Measurements from ENCODE around the gene FAM217A.
"Not testable (repeated sequence)": the region's sequence is repeated elsewhere in the genome, so short reads cannot be mapped to it uniquely, and the experiment has no call there.

The FAM217A gene, protein sequence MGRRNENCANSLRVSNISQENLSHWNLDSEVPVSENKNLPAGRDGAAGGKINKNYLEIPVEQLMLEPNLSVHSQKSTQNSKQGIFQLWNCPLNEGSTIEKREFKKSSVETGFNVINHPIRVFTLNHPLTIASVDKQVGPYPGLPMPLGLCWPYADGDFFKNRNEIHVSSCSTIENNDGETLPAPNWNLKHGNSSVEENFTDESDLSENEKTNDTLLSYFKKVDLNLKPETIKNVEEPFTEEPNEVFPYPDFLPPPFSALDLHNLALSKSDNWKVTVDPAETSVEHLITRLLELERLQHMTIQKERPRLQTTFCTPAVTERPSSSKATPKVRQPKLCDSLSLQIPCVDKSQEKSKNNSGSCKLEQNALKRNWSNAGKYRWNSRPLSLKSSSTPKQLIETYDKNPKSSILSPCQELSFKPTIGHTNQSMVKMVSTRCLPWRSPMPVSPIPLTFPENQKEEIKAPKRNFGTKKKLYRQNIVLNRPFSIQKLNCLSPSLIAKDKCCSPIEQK

DNA sequence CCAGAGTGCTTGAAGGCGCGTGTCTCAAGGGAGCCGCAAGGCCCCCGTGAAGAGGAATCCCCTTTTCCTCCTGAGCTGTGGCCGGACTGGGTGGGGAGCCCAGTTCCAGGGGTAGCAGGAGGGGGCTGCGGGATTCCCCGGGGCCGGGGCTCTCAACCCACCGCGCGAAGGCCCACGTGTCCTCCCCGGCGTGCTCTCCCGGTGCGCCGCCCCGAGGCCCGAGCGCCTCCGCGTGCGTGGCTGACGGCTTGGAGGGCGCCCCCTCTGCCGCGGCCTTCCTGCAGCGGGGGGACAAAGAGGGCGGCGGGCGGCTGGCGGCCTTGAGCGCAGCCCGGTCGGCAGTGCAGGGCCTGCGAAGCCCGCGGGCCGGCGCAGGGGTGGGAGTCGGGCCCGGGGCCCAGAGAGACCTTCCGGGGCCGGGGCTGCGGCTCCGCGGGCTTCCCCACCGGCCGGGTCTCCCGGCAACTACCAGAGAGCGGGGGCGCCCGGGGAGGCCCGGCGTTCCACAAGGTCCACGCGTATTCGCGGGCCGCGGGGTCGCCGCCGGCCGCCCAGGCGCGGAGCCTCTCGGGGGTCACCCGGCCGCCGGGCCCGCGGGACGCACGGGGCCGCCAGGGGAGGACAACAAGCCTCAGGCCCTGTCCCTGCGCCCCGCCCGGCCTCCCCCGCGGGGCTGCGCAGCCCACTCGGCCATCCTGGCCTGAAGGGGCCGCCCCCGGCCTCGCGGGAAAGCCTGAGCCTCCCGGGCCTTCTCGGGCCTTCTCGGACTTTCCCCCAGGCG lies at the start of gene FAM217A:
Gene FAM217A (minus strand): TSS at position 447 of the 781 bp plus-strand sequence. CDS start 1,723 bp downstream, outside the sequence.
- no peak for DNase-seq (ENCODE audit: low read depth)

DNA sequence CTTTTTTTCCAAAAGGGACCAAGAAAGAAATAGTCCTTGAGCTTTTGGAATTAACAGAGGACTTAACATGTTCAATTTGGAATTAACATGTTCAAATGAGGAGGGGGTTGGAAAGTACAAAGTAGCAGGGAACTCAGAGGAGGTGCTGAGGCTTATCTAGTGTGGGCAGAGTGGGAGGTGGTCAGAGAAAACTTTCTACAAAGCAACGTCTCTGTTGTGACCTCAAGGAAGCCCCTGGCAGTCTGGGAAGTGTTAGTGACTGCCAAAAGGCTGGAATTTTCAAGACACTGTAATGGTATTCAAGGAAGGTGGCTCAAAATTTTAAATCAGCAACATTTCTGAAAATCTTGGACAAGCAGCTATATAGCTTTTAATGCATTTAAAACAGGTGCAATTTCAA lies 49.1 kb upstream of the FAM217A start:
- DNase-seq (ENCODE audit: low read depth), result no peak

DNA sequence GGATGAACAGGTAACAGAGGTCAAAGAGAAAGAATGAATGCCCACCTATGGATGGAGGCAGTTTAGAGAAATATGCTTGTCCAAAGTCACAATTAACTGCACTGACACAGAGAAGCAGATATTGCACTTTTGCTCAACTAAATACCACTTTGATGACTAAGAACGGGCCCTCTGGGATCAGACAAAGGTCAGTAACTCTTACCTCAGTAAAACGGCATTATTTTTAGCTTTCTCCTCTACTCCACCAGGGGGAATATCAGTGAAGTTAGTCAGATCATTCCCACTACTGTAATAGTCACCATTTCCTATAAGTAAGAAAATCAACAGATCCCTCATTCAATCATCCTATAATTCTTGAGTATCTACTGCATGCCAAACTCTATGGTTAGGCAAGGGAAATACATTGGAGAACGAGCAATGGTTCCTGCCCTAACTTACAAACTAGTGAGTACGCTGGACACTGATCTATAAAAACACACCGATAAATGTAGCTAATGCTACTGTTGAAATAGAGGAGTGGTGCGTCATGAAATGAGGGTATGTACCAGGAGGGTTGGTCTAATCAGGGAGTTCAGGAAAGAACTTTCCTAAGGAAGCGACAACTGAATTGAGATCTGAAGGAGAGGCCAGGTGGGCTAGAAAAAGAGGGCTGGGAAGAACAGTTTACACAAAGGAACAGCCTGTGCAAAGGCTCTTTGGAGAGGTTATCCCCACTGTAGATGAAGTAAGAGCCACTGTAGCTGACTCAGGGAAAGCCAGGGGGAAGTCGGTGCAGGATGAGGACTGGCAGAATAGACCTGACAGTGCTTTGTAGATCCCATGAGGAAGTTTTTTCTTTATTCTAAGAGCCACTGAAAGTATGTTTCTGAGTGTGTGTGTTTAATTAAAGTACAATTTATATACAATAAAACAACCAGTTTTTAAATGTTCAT lies 47.3 kb upstream of the FAM217A start:
- DNase-seq (ENCODE audit: low read depth), result no peak

DNA sequence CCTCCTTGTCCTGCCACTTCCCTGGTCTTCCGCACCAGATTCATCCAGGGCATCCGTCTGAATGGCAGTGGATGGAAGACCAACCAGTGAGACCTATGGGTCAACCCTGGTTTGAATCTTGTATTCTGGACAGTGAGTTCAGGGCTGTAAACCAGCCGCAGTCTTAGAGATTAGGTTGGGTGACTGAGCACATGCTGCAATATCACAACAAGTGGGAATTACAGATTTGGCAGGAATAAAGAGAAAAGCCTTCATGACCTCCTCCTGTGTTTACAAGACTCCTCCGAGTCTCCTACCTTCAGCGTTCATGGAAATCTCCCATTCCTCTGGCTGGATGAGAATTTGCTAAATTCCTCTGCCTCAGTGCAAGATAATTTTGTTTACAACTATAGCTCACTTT lies 46.6 kb upstream of the FAM217A start:
- no peak for DNase-seq (ENCODE audit: low read depth)

DNA sequence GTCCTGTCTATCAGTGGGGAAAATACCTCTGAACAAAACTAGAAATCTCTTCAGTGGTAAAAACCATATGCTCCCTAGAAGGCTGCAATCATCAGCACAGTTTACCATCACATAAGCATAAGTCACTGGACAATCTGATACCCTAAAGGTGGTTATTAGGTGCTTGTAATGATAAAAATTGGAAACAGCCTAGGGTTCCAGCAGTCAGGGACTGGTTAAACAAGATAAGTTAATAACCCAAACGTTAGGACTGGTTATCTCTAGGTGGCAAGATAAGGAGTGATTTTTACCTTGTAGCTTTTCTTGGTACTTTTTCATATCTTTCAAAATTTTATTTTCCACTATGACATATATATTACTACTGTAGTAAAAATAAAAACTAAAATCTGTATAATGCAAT lies 45.4 kb upstream of the FAM217A start:
- DNase-seq (ENCODE audit: low read depth), result no peak

DNA sequence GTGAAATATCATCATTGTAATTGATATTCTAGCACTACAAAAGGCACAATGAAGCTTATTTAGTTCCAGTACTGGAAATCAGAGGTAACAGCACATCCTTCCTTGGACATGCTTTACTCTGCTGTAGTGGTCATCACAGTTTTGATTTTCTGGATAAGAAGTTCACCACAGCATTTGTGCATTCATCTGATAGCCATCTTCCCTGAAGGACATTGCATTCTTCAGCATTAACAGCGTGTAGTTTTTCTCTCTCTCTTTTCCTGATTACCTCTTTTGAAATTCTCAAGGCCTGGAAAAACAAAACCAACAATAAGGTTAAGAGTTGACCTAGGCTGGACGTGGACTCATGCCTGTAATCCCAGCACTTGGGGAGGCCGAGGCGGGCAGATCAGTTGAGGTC lies 36.8 kb upstream of the FAM217A start:
- no peak for DNase-seq (ENCODE audit: low read depth)

DNA sequence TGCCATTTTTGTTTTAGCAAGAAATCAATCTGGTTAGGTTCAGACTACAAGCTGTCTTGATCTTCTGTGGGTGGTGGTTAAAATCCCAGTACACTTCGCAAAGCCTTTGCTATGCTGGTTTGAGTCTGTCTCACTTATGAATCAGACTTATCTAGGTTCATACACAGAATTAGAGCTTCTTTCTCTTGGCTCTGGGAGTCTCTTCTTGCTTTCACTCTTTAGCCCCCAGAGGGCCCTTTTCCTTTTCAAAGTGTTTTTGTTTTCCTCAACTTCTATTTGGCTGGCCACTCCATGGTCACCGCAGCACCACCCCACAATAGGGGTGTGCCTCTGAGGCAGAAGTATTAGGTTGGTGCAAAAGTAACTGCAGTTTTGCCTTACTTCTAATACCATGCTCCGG lies 35.2 kb upstream of the FAM217A start:
- no peak for DNase-seq (ENCODE audit: low read depth)

DNA sequence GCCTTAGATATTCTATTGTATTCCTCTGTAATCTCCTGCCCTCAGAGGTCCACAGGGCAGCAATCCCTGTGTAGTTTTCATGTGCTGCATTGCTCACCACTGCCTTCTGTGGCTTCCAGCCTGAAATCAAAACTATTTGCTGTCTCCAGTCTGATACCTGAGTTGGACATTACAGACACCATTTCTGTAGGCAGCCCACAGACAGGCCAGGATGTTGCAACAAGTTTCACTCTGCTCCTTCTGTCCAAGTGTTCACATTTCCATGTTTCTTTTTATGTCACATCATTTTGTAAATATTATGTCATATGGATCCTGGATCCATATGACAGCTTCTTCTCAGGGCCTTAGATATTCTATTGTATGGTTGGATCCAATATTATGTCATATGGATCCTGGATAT lies 34.7 kb upstream of the FAM217A start:
- DNase-seq (ENCODE audit: low read depth), result no peak

DNA sequence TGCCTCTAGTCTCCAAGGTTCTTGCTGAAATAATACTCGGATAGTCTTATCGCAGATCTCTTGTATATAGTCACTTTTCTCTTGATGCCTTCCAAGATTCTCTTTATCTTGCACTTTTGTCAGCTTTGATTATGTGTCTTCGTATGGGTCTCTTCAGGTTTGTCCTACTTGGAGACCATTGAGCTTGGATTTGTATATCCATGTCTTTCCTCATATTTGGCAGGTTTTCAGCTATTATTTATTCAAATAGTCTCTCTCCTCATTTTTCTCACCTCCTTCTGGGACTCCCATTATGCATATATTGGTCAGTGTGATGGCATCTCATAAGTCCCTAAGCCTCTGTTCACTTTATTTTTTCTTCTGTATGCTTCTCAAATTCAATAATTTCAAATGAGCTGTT lies 33.4 kb upstream of the FAM217A start:
- DNase-seq (ENCODE audit: low read depth), result no peak

DNA sequence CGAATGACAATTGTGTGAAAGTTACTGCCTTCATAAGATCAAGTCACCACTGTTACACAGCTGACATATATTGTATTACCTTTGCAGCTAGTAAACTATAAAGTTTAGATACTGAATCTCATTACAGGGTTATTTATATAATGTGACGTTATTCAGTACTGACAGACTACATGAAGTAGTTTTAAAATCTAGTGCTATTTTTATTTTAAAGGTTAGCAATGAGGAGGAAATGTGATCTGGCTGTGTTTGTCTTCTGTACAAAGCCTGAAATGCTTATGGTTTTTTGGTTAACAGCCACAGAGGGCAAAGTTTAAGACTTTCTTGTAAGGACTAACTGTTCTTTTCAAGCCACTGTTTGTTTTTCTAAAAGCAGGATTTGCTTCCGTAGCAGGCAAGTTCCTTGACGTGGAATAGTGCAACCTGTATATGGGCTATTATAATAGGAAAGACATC lies 30.5 kb upstream of the FAM217A start:
- not testable (repeated sequence) for DNase-seq (ENCODE audit: low read depth)

DNA sequence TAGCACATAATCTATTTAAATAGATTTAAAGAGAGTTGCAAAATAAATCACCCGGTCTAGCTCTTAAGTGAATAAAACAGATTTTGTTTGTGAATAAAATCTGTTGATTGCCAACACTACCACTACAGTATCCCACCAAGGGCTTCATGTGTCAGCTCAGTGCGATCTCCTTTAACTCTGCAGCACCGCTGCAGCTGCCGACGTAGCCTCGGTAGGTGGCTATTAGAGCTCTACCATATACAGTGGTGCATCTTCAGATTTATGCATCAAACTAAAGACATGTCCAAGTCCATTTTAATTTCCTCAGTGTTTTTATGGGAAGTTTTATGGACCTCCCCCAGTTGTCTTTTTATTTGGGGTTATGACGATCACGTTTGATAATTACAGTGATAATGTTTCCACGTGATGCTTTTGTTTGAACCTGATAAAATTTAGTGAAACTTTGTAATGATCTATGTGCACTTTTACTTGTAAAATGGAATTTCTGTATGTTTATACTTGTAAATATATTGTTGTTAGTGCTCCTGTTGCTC lies 29.7 kb upstream of the FAM217A start:
- no peak for DNase-seq (ENCODE audit: low read depth)

DNA sequence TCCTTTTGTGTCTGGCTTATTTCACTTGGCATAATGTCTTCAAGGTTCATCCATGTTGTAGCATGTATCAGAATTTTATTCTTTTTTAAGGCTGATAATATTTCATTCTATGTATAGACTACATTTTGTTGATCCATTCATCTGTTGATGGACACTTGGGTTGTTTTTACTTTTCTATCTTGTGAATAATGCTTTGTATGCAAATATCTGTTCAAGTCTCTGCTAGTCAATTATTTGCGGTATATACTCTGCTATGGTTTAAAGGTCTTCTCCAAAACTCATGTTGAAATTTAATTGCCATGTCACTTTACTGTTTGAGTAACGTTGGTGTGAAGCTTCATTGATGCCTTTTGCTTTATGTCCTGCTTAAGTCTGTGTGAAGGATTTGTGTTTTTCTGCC lies 28.9 kb upstream of the FAM217A start:
- no peak for DNase-seq (ENCODE audit: low read depth)

DNA sequence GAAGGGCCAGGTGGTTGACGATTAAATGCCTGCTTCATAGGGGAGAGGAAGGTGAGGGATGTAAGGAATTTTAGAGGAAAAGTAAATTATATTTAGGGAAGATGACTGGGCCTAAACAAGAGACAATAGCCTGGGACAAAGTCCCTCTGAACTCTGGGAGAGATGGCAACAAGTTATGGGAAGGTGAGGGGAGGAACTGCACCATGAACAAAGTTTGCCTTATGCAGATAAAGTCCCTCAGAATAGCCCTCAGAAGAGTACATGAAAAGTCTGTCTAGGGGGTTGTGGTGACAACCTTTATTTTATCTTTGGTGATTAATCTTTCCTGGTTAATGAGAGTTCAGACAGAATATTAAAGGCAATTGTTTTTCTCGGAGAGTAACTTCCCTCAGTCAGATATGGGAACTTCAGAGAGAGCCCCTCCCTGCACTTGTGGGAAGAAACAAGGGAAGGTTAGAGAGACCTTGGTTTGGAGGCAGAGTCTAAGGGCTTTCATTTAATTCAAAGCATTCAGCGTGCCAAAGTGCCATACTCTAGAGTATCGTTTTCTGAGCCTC lies 27.1 kb upstream of the FAM217A start:
- no peak for DNase-seq (ENCODE audit: low read depth)

DNA sequence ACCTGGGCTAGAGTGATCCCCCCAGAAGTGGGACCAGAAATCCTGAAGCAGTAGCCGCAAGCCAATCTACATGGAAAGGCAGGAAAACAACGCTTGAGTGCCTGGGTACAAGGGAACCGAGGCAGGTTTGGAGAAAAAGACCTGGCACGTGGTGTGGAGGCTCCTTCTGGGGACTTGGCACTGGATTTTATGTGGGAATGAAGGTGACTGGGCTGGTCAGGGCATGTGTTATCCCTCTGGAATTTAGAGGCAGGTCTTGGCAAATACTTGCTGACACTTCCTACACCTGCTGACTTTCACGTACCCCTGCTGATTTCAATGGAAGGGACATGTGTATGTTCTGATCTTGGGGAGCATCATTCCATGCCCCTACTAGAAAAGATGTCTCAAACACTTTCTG lies 25.0 kb upstream of the FAM217A start:
- no peak for DNase-seq (ENCODE audit: low read depth)

DNA sequence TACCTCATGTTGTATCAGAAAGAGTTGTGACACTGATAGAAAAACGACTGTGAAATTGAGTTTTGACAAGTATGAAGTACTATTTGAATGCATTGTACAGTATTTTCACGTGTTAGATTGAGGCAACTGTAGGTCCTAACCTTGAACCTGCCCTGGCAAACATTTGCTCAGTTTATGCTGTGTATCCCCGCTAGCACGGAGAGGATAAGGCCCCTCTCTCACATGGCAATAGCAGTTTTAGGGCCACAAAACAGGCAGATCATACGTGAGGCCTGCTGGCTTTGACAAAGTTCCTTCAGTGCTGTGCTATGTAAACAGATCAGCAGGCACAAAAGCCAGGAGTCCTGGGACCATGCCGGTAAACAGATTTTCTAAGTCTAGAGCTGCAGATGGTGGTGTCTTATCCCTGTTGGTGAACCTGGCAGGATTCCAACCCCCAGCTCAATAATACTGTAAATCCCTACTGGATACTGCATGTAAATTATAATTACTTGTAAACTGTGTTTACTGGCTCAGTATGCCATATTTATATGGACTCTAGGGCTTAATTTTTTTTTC lies 23.8 kb upstream of the FAM217A start:
- no peak for DNase-seq (ENCODE audit: low read depth)

DNA sequence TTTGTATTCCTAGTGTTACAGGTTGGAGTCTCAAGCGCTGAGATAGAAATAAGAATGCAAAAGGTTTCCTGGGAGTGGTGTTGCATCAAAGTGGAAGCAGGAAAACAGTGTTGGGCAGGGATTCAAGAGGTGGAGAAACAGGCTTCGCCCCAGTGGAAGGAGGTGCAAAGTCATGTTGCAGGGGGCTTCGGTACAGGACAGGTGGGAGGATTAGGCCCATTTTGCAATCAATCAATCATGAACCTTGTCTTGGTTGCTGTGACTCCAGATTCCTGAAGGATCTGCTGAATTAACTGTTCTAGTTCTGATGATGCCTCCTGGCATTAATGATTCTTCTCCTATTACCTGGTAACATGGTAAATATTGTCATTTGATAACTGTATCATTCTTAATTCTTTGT lies 22.4 kb upstream of the FAM217A start:
- DNase-seq (ENCODE audit: low read depth), result no peak

DNA sequence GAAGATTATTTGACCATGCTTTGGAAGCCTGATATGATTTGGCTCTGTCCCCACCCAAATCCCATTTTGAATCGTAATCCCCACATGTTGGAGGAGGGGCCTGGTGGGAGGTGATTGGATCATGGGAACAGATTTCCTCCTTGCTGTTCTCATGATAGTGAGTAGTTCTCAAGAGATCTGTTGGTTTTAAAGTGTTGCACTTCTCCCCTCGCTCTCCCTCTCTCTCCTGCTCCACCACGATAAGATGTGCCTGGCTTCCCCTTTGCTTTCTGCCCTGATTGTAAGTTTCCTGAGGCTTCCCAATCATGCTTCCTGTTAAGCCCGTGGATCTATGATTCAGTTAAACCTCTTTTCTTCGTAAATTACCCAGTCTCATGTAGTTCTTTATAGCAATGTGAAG lies 21.7 kb upstream of the FAM217A start:
- no peak for DNase-seq (ENCODE audit: low read depth)

DNA sequence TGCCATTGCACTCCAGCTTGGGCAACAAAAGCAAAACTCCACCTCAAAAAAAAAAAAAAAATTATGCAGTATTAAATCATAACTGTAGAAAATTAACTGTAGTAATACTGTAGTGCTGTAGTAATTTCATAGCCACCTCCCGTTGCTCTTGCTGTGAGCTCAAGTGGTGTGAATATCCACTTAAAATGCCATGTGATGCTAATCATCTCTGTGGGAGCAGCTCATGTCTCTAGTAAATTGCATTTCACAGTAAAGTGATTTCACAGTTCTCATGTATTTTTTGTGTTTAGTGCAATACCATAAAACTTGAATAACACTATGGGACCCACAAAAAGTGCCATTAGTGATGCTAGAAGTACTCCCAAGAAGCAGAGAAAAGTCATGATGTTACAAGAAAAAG lies 14.4 kb upstream of the FAM217A start:
- no peak for DNase-seq (ENCODE audit: low read depth)

DNA sequence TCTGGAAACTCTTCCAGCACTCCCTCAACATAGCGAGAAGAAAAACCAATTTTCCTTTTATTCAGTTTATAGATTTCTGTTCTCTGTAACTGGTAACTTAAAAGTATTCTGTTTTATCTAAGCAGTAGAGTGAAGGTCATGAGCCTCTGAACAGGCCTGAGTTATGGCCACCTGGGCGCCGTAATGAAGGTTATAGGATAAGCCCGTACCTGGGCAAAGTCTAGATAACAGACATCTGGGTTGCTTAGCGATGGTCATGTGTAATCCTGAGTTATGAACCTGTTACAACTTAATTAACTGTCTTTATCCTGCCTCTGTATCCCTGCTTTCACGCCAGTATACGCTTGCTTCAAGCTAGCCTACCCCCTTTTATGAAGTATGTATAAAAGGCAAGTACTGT lies 13.0 kb upstream of the FAM217A start:
- no peak for DNase-seq (ENCODE audit: low read depth)

DNA sequence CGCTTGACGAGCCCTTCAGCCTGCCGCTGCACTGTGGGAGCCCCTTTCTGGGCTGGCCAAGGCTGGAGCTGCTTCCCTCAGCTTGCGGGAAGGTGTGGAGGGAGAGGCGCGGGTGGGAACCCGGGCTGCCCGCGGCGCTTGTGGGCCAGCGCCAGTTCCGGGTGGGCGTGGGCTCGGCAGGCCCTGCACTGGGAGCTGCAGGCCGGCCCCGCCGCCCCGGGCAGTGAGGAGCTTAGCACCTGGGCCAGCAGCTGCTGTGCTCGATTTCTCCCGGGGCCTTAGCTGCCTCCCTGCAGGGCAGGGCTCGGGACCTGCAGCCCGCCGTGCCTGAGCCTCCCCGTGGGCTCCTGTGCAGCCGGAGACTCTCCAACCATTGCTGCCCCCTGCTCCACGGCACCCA lies 11.1 kb upstream of the FAM217A start:
- not testable (repeated sequence) for DNase-seq (ENCODE audit: low read depth)

DNA sequence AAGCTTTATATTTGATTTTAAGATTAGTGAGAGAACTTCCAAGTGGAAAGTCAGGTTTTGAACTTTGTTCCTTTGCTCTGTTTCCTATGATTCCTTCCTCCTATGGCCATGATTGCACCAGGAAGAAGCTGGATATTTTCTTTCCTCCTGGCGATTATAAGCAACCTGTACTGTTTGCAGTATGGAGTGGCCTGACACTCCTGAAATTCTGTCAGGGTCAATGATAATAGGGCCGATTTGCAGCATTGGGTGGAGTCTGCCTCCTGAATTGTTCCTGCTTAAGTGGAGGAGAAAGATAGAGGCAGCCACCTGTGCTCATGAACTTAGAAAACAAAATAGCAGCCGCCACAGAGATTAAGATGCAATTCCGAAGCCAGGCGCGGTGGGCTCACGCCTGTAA lies 9.8 kb upstream of the FAM217A start:
- no peak for DNase-seq (ENCODE audit: low read depth)
